ENCODE data around the gene ABHD17C.

DNA sequence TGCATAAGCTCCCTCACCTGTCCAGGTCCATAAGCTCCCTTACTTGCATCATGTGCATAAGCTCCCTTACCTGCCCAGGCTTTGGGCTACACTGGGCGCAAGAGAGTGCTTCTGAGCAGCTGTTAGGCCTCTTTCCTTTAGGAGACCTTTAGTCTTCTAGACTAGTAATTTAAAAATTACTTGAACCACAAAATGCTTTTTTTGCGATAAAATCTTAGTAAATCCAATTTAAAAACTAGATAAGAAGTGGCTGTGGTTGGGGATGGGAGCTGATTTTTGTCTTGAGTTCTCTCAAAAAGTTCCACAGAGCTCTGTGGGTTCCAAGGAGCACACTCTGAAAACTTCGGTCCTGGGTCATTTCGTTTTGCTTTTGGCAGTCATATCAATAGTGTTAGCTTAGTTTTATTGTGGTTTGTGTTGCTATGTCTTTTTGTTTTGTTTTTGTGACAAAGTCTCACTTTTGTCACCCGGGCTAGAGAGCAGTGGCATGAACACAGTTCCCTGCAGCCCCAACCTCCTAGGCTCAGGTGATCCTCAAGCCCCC lies 90.8 kb downstream of the ABHD17C start:
- TF ChIP-seq, protein P1, sequence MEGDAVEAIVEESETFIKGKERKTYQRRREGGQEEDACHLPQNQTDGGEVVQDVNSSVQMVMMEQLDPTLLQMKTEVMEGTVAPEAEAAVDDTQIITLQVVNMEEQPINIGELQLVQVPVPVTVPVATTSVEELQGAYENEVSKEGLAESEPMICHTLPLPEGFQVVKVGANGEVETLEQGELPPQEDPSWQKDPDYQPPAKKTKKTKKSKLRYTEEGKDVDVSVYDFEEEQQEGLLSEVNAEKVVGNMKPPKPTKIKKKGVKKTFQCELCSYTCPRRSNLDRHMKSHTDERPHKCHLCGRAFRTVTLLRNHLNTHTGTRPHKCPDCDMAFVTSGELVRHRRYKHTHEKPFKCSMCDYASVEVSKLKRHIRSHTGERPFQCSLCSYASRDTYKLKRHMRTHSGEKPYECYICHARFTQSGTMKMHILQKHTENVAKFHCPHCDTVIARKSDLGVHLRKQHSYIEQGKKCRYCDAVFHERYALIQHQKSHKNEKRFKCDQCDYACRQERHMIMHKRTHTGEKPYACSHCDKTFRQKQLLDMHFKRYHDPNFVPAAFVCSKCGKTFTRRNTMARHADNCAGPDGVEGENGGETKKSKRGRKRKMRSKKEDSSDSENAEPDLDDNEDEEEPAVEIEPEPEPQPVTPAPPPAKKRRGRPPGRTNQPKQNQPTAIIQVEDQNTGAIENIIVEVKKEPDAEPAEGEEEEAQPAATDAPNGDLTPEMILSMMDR (IDR thresholded peaks at IDR 0.05) = no peak
- no peak for TF ChIP-seq POLR2A (IDR thresholded peaks at IDR 0.05)

All from vagina (tissue), 2 donors.